ENCODE measurements around the gene ADA. TPM values are rescaled to one million over a fixed set of nuclear protein-coding genes. Genes with fewer than 3 reads are reported as not detected.
A peak's percentile ranks its signal among the peaks of the same experiment; 100 is the strongest.

The ADA gene
- total RNA-seq, 1 donor from 2014 or later = 25.3 TPM

DNA sequence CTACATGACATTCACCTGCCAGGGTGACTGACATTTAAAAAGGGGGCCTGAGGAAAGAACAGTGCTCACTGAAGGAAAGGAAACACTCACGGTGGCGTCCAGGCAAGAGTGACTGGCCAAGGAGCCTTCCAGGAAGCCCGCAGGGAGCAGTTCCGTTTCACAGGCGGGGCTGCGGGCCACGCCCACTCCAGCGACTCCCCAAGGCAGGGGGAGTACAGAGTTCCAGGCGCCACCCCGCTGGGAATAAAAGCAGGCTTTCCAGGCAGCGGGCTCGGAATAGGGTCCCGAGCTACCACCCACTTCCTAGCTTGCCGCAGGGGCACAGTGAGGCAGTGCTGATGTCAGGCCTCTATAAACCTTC lies 34.9 kb downstream of the ADA start:
- Histone ChIP-seq H3K27ac (peak overlapping the region; percentile 51), H3K27me3 (no peaks in the 10 kb centered on the region), H3K9me3 (no peaks in the 10 kb centered on the region), H3K4me1 (peaks cover 38% of the 10 kb centered on the region), H3K36me3 (peaks cover 0 to 26% of the 10 kb centered on the region in 2 donors), H3K4me3 (no peak overlapping the region)
- intact Hi-C loops (cut with DNase I) = loop anchor here (5.0 to 10.0 kb wide), 3 partner anchors 84 to 232 kb away; partner anchors contain the start of gene TTPAL
- no peak for DNase-seq (ENCODE audit: extremely low spot score in 2 of 2)
- TF ChIP-seq POLR2A (IDR thresholded peaks at IDR 0.05) = no peak

- DNase-seq (ENCODE audit: extremely low spot score in 2 of 2) = no peak
- Histone ChIP-seq H3K27me3 (no peaks in the 10 kb centered on the region), H3K9me3 (no peaks in the 10 kb centered on the region), H3K36me3 (peaks cover 0 to 26% of the 10 kb centered on the region in 2 donors), H3K27ac (peak overlapping the region; percentile 51), H3K4me3 (no peak overlapping the region), H3K4me1 (peaks cover 40% of the 10 kb centered on the region)
- intact Hi-C loops (cut with DNase I) = loop anchor here (5.0 to 10.0 kb wide), 3 partner anchors 84 to 231 kb away; partner anchors contain the start of gene TTPAL
- TF ChIP-seq POLR2A (IDR thresholded peaks at IDR 0.05) (no peak), POLR2AphosphoS5 (IDR thresholded peaks at IDR 0.05; ENCODE audit: insufficient read depth in 1 of 2, low read depth in 1 of 2) (no peak), CTCF (IDR thresholded peaks at IDR 0.05) (no peak)
Measured at GRCh38 chr20:44615876-44616603, 35.5 kb downstream of the ADA start.

- DNase-seq (ENCODE audit: extremely low spot score in 2 of 2) = no peak
- Histone ChIP-seq H3K27me3 (no peaks in the 10 kb centered on the region), H3K9me3 (no peaks in the 10 kb centered on the region), H3K4me1 (peaks cover 48% of the 10 kb centered on the region), H3K27ac (peak overlapping the region; percentile 51), H3K4me3 (no peak overlapping the region), H3K36me3 (peaks cover 0 to 26% of the 10 kb centered on the region in 2 donors)
- TF ChIP-seq POLR2AphosphoS5 (IDR thresholded peaks at IDR 0.05; ENCODE audit: insufficient read depth in 1 of 2, low read depth in 1 of 2) (no peak), POLR2A (IDR thresholded peaks at IDR 0.05) (no peak), CTCF (IDR thresholded peaks at IDR 0.05) (no peak)
- intact Hi-C loops (cut with DNase I) = loop anchor here (5.0 to 10.0 kb wide), 3 partner anchors 83 to 230 kb away; partner anchors contain the start of gene TTPAL
Measured at GRCh38 chr20:44615169-44615791, 36.2 kb downstream of the ADA start.

- Histone ChIP-seq H3K9me3 (no peaks in the 10 kb centered on the region), H3K27me3 (no peaks in the 10 kb centered on the region), H3K4me1 (peaks cover 55% of the 10 kb centered on the region), H3K36me3 (peaks cover 0 to 18% of the 10 kb centered on the region in 2 donors), H3K4me3 (no peak overlapping the region), H3K27ac (peak overlapping the region; percentile 51)
- no peak for DNase-seq (ENCODE audit: extremely low spot score in 2 of 2)
- intact Hi-C loops (cut with DNase I) = loop anchor here (10.0 kb wide), 2 partner anchors 140 to 230 kb away; partner anchors contain the start of gene TTPAL
- no peak for TF ChIP-seq CTCF (IDR thresholded peaks at IDR 0.05)
- no peak for TF ChIP-seq POLR2A (IDR thresholded peaks at IDR 0.05)
- no peak for TF ChIP-seq POLR2AphosphoS5 (IDR thresholded peaks at IDR 0.05; ENCODE audit: insufficient read depth in 1 of 2, low read depth in 1 of 2)
Measured at GRCh38 chr20:44614525-44614924, 37.0 kb downstream of the ADA start.

- intact Hi-C loops (cut with DNase I) = loop anchor here (10.0 kb wide), 2 partner anchors 139 to 229 kb away; partner anchors contain the start of gene TTPAL
- no peaks in the 10 kb centered on the region for H3K9me3 ChIP-seq
- H3K36me3 ChIP-seq = peaks cover 0 to 14% of the 10 kb centered on the region in 2 donors
- TF ChIP-seq CTCF (IDR thresholded peaks at IDR 0.05) (no peak), POLR2A (IDR thresholded peaks at IDR 0.05) (no peak), POLR2AphosphoS5 (IDR thresholded peaks at IDR 0.05; ENCODE audit: insufficient read depth in 1 of 2, low read depth in 1 of 2) (no peak)
- peak overlapping the region; percentile 13 for H3K27ac ChIP-seq
- H3K4me3 ChIP-seq = no peak overlapping the region
- DNase-seq (ENCODE audit: extremely low spot score in 2 of 2) = no peak
- no peaks in the 10 kb centered on the region for H3K27me3 ChIP-seq
- H3K4me1 ChIP-seq = peaks cover 63% of the 10 kb centered on the region
Measured at GRCh38 chr20:44613575-44613974, 37.9 kb downstream of the ADA start.
